HepG2 (cell line): ENCODE results near the gene PSMB9. TPM values are rescaled to one million over a fixed set of nuclear protein-coding genes. Genes with fewer than 3 reads are reported as not detected.

Experiments used
- CENPX ChIP-seq: sonication (generic); formaldehyde crosslinking; IDR thresholded peaks from 2 replicates; pipeline ENCODE4 v1.9.0; 2021; ENCODE audit warnings: mild to moderate bottlenecking, missing genetic modification reagents, moderate library complexity
- DMAP1 ChIP-seq: IDR thresholded peaks from 2 replicates; pipeline ENCODE4 v1.6.1; 2016
- GFI1 ChIP-seq: sonication (generic); formaldehyde crosslinking; IDR thresholded peaks from 2 replicates; pipeline ENCODE4 v1.5.0; 2020; ENCODE audit warnings: missing genetic modification reagents, mild to moderate bottlenecking, borderline replicate concordance
- GMEB2 ChIP-seq: IDR thresholded peaks from 2 replicates; pipeline ENCODE4 v1.6.1; 2016; ENCODE audit warnings: missing biosample characterization, missing genetic modification reagents, low read depth
- HNF4A ChIP-seq: sonication (generic); formaldehyde crosslinking; IDR thresholded peaks from 2 replicates; pipeline ENCODE4 v1.4.0; 2020; ENCODE audit warnings: missing genetic modification reagents
- KLF6 ChIP-seq: IDR thresholded peaks from 2 replicates; pipeline ENCODE4 v1.8.0; 2016; ENCODE audit warnings: missing biosample characterization, missing genetic modification reagents
- MAF1 ChIP-seq: sonication (generic); formaldehyde crosslinking; IDR thresholded peaks from 2 replicates; pipeline ENCODE4 v1.5.0; 2020; ENCODE audit warnings: missing genetic modification reagents, borderline replicate concordance
- NFYB ChIP-seq: sonication (generic); formaldehyde crosslinking; IDR thresholded peaks from 2 replicates; pipeline ENCODE4 v1.4.0; 2020; ENCODE audit warnings: missing genetic modification reagents
- NR2F6 ChIP-seq, 2 experiments: IDR thresholded peaks; 2 replicates each; pipeline ENCODE4 v1.6.1; 2016; ENCODE audit warnings: antibody characterized with exemption in 1 of 2, mild to moderate bottlenecking in 1 of 2
- NR3C1 ChIP-seq: sonication (generic); formaldehyde crosslinking; IDR thresholded peaks from 2 replicates; pipeline ENCODE4 v1.4.0; 2020; ENCODE audit warnings: missing genetic modification reagents
- POLR2G ChIP-seq: fragments of 200-400 bp; formaldehyde crosslinking; IDR thresholded peaks from 2 replicates; pipeline ENCODE4 v1.6.1; 2018; ENCODE audit warnings: mild to moderate bottlenecking, low read depth, low read length, moderate library complexity
- PRPF4 ChIP-seq: fragments of 200-400 bp; formaldehyde crosslinking; IDR thresholded peaks from 2 replicates; pipeline ENCODE4 v1.6.1; 2016; ENCODE audit warnings: low read length, low read depth; ENCODE audit not compliant: poor library complexity, severe bottlenecking
- SALL1 ChIP-seq: sonication (generic); formaldehyde crosslinking; IDR thresholded peaks from 2 replicates; pipeline ENCODE4 v1.8.0; 2022; ENCODE audit warnings: mild to moderate bottlenecking, missing genetic modification reagents
- ZBTB4 ChIP-seq: sonication (generic); formaldehyde crosslinking; IDR thresholded peaks from 2 replicates; pipeline ENCODE4 v1.4.0; 2020; ENCODE audit warnings: missing genetic modification reagents, mild to moderate bottlenecking, borderline replicate concordance
- ZNF317 ChIP-seq: sonication (generic); formaldehyde crosslinking; IDR thresholded peaks from 2 replicates; pipeline ENCODE4 v1.5.0; 2020; ENCODE audit warnings: mild to moderate bottlenecking, missing genetic modification reagents
- ZNF558 ChIP-seq: sonication (generic); formaldehyde crosslinking; IDR thresholded peaks from 2 replicates; pipeline ENCODE4 v1.9.0; 2022; ENCODE audit warnings: mild to moderate bottlenecking, missing genetic modification reagents, borderline replicate concordance
- polyA plus RNA-seq, 8 experiments: library from polyadenylated mRNA; depleted of rRNA in 3 of 8; stranded (reverse) in 7 of 8; unstranded in 1 of 8; fragments of >200 nt; fragmentation: Illumina TruSeq in 4 of 8; extraction: Trizol in 4 of 8; gene quantifications; 2 replicates each; pipeline versions ENCODE4 v1.2.1 to v1.2.3, GENCODE V29; 2011 to 2016; ENCODE audit warnings: low read depth in 4 of 8, missing spikeins in 1 of 8, mixed read lengths in 1 of 8; ENCODE audit not compliant: insufficient read depth in 1 of 8
- total RNA-seq, 5 experiments: library from RNA; depleted of rRNA; stranded (reverse); fragments of >200 nt; fragmentation: Illumina TruSeq; extraction: Trizol; gene quantifications; 2 replicates each; pipeline ENCODE4 v1.2.3, GENCODE V29; 2016; ENCODE audit warnings: low read depth in 1 of 5
- TF ChIP-seq, protein P1 (sequence below): sonication (generic); formaldehyde crosslinking; IDR thresholded peaks from 2 replicates; pipeline ENCODE4 v1.4.0; 2020; ENCODE audit warnings: mild to moderate bottlenecking, missing genetic modification reagents
- TF ChIP-seq, protein P2 (sequence below): sonication (generic); formaldehyde crosslinking; IDR thresholded peaks from 2 replicates; pipeline ENCODE4 v1.5.0; 2020; ENCODE audit warnings: missing genetic modification reagents

The PSMB9 gene
- total and polyA plus RNA-seq, 2 of the 13 experiments (the other 11 are each of a cell fraction or from before 2014, with no cell fraction given), result 15.6 to 16.0 TPM

DNA sequence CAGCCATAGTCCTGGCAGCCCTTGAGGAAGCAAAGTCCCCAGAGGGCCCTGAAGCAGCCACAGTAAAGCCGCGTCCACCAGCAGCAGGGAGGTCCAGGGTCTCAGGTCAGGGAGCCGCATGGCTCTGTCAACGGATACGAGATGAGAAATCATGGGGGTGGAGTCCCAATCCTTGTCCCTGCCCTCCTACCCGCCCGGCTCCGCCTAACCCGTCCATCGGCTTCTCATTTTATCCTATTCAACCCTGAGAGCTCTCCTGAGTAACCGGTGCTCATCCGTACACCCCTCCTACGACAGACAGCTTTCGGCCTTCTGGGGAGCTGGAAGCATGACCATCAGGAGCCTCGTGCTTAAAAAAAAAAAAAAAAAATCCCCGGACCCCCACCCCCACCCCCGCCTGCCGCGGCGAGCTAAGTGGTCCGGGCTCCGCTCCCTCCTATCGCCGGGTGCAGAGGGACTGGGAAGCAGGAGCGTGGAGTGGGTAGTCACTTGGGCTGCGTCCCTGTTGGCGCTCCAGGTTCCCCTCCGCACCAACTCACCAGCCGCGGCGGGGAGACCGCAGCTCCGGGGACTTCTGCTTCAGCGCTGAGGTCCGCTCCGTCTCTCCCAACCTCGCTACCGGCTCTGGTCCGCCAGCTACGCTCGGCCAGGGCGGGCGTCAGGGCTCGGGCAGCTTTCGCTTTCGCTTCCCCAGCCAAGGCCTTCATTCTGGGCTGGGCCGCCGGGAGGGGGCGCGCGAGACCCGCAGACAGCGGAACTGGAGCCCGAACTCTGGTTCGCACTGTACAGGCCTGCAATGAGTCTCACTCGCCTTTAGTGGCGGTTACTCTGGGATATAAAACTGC lies 15.7 kb upstream of the PSMB9 start, which contains the start of gene TAP2 (continued):
- TF ChIP-seq, protein P1, sequence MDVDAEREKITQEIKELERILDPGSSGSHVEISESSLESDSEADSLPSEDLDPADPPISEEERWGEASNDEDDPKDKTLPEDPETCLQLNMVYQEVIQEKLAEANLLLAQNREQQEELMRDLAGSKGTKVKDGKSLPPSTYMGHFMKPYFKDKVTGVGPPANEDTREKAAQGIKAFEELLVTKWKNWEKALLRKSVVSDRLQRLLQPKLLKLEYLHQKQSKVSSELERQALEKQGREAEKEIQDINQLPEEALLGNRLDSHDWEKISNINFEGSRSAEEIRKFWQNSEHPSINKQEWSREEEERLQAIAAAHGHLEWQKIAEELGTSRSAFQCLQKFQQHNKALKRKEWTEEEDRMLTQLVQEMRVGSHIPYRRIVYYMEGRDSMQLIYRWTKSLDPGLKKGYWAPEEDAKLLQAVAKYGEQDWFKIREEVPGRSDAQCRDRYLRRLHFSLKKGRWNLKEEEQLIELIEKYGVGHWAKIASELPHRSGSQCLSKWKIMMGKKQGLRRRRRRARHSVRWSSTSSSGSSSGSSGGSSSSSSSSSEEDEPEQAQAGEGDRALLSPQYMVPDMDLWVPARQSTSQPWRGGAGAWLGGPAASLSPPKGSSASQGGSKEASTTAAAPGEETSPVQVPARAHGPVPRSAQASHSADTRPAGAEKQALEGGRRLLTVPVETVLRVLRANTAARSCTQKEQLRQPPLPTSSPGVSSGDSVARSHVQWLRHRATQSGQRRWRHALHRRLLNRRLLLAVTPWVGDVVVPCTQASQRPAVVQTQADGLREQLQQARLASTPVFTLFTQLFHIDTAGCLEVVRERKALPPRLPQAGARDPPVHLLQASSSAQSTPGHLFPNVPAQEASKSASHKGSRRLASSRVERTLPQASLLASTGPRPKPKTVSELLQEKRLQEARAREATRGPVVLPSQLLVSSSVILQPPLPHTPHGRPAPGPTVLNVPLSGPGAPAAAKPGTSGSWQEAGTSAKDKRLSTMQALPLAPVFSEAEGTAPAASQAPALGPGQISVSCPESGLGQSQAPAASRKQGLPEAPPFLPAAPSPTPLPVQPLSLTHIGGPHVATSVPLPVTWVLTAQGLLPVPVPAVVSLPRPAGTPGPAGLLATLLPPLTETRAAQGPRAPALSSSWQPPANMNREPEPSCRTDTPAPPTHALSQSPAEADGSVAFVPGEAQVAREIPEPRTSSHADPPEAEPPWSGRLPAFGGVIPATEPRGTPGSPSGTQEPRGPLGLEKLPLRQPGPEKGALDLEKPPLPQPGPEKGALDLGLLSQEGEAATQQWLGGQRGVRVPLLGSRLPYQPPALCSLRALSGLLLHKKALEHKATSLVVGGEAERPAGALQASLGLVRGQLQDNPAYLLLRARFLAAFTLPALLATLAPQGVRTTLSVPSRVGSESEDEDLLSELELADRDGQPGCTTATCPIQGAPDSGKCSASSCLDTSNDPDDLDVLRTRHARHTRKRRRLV (CRISPR knock-in tag), result peak; percentile 90
- no peak for TF ChIP-seq CENPX (CRISPR knock-in tag)
- peak; percentile 55 for TF ChIP-seq POLR2G
- peak; percentile 90; the same call in 1 of the 2 replicates for TF ChIP-seq ZBTB4 (CRISPR knock-in tag)
- TF ChIP-seq NR3C1 (CRISPR knock-in tag), result no peak
- TF ChIP-seq GMEB2 (CRISPR knock-in tag), result no peak
- TF ChIP-seq ZNF558 (CRISPR knock-in tag), result no peak
- no peak for TF ChIP-seq PRPF4
- peak; percentile 77; the same call in 1 of the 2 replicates for TF ChIP-seq ZNF317 (CRISPR knock-in tag)
- TF ChIP-seq HNF4A (CRISPR knock-in tag), result peak; percentile 61
- TF ChIP-seq KLF6 (CRISPR knock-in tag), result 0 out of 2 replicates have a peak, but pooled peaks have one; percentile 67
- TF ChIP-seq DMAP1 (CRISPR knock-in tag), result 0 out of 2 replicates have a peak, but pooled peaks have one; percentile 44
- 0 out of 2 replicates have a peak, but pooled peaks have one; percentile 50 for TF ChIP-seq GFI1 (CRISPR knock-in tag)
- peak; percentile 16; the same call in 1 of the 2 replicates for TF ChIP-seq NFYB (CRISPR knock-in tag)
- TF ChIP-seq MAF1 (CRISPR knock-in tag), result peak; percentile 83; the same call in 1 of the 2 replicates
- TF ChIP-seq NR2F6 (IDR thresholded peaks at IDR 0.05), result no peak
- peak; percentile 45; the same call in 1 of the 2 replicates for TF ChIP-seq NR2F6 (CRISPR knock-in tag; IDR thresholded peaks at IDR 0.05)
- TF ChIP-seq, protein P2, sequence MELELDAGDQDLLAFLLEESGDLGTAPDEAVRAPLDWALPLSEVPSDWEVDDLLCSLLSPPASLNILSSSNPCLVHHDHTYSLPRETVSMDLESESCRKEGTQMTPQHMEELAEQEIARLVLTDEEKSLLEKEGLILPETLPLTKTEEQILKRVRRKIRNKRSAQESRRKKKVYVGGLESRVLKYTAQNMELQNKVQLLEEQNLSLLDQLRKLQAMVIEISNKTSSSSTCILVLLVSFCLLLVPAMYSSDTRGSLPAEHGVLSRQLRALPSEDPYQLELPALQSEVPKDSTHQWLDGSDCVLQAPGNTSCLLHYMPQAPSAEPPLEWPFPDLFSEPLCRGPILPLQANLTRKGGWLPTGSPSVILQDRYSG, result peak; percentile 39; the same call in 1 of the 2 replicates
- peak; percentile 94 for TF ChIP-seq SALL1
